Omental fat pad (tissue), 4 donors: ENCODE results near the gene ARHGEF40. TPM values are rescaled to one million over a fixed set of nuclear protein-coding genes. Genes with fewer than 3 reads are reported as not detected.

ENCODE experiments used
- ATAC-seq: fragments of 150-250 bp; one replicate; pipeline ENCODE4 v1.9.1; 2016; ENCODE audit warnings: mild to moderate bottlenecking, moderate library complexity; ENCODE audit not compliant: low FRiP score
- DNase-seq: peaks from one replicate; pipeline ENCODE4 v3.0.0-alpha.2; 2019; ENCODE audit warnings: low spot score
- total RNA-seq, 4 donors: library from RNA; depleted of rRNA; stranded (reverse); fragments of >200 nt; gene quantifications; one replicate each; pipeline ENCODE4 v1.1.0, GENCODE V29; 2016
- TF ChIP-seq, protein P1 (sequence below), 3 donors: fragments of 450-650 bp; IDR thresholded peaks; one replicate each; pipeline ENCODE4 v1.5.1; 2016 to 2017; ENCODE audit warnings: antibody characterized with exemption in 3 of 3, mild to moderate bottlenecking in 3 of 3, moderate library complexity in 2 of 3

ARHGEF40 gene
- total RNA-seq, 4 donors from 2014 or later, result 30.0 to 91.3 (median 40.6) TPM

DNA sequence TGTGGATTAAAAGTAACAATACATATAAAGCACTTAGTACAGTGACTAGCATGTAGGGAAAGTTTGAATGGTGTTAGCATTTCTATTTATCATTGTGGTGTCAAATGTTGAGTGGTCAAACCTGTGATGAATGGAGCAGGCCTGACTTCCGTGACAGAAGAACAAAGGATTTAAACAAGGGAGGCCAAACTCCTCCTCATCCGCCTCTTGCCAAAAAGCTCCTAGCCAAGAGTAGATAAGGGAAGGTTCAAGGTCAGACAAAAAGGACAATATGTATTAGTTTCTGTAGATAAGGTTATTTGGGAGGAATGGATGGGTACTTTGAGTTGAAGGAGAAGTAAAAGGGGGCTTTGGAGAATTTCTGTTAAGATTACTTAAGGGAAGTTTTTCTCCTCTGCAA is 21.5 kb upstream of the ARHGEF40 start:
- TF ChIP-seq, protein P1, sequence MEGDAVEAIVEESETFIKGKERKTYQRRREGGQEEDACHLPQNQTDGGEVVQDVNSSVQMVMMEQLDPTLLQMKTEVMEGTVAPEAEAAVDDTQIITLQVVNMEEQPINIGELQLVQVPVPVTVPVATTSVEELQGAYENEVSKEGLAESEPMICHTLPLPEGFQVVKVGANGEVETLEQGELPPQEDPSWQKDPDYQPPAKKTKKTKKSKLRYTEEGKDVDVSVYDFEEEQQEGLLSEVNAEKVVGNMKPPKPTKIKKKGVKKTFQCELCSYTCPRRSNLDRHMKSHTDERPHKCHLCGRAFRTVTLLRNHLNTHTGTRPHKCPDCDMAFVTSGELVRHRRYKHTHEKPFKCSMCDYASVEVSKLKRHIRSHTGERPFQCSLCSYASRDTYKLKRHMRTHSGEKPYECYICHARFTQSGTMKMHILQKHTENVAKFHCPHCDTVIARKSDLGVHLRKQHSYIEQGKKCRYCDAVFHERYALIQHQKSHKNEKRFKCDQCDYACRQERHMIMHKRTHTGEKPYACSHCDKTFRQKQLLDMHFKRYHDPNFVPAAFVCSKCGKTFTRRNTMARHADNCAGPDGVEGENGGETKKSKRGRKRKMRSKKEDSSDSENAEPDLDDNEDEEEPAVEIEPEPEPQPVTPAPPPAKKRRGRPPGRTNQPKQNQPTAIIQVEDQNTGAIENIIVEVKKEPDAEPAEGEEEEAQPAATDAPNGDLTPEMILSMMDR (IDR thresholded peaks at IDR 0.05), result no peak
- DNase-seq (no peak), ATAC-seq (no peak)

DNA sequence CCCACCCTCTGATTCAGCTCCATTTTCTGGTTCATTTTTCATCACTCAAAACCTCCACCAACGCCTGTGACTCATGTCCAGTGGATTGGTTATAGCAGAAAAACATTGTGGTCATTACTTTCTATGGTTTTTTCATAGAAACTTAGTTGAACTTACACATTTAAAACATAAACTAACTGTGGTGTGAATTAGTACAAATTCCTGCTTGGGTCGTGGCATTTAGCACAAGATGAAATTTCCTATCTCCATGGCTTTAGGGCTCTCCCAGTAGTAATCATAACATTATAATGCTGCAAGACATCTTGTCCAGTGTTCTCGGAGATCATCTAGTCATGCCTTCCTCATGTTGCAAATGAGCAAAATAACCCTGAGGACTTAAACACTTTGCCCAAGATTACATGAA is 20.8 kb upstream of the ARHGEF40 start:
- DNase-seq (no peak), ATAC-seq (no peak)
- TF ChIP-seq, protein P1 (IDR thresholded peaks at IDR 0.05), result no peak

DNA sequence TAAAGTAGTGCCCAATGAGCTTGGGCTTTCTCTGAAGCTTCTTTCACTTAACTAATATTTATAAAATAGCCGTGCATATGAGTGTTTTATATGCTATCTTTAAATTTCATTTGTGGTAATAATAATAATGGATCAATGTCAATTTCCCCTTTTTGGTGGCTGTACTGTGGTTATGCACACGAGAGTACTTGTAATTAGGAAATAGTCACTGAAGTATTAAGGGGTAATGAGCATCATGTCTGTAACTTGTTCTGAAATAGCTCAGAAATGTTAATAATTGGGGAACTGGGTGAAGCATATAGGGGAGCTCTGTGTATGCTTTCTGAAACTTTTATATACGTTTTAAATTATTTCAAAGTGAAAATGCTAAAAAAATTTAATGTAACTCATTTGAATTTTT is 19.5 kb upstream of the ARHGEF40 start:
- no peak for ATAC-seq
- TF ChIP-seq, protein P1 (IDR thresholded peaks at IDR 0.05), result no peak
- DNase-seq, result no peak

DNA sequence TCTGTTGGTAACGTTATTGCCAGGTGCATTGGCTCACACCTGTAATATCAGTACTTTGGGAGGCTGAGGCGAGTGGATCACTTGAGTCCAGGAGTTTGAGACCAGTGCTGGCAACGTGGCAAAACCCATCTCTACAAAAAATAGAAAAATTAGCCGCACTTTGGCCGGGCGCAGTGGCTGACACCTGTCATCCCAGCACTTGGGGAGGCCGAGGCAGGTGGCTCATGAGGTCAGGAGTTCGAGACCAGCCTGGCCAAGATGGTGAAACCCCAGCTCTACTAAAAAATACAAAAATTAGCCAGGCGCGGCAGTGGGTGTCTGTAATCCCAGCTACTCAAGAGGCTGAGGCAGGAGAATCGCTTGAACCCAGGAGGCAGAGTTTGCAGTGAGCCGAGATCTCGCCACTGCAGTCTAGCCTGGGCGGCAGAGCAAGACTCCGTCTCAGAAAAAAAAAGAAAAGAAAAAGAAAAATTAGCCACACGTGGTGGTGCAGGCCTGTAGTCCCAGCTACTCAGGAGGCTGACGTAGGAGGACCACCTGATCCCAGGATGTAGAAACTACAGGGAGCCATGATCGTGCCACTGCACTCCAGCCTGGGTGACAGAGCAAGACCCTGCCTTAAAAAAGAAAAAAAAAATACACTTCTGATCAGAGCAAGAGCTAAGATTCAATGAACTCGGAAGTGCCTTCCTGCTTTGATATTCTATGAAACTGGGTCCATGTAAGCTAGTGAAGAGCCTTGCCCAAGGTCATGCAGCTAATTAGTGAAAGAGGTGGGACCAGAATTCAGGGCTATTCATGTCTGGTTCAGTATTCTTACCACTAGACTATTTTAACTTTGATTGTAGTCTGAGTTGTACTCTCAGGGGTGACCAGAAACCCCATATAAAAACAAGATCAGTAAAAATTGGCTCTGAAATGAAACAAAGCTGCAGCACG is 16.7 kb upstream of the ARHGEF40 start:
- TF ChIP-seq, protein P1 (IDR thresholded peaks at IDR 0.05), result no peak
- no peak for ATAC-seq

DNA sequence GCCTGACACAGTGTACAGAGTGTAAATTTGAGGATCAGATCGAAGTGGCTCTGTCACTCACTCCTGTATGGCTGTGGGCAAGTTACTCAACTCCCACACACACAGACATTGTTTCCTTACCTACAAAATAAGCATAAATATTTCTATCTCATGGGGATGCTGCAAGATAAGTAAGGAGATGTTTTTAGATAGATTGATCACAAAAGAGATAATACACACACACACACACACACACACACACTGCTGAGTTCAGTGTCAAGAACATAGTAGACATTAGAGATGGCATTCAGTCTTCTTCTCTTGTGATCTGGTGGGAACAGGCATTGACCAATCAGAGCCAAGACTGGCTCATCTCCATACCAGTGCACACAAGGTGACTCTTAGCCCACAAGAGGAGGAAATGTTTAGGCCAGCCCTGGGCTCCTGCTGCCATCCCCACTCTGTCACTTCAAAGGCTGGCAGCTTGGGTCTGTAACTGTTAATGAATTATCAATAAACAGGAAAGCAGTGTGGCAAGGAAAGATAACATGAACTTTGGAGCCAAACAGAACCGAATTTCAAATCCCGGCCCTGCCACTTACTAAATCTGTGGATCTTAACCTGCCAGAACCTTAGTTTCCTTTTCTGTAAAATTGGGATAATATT is 15.9 kb upstream of the ARHGEF40 start:
- DNase-seq (no peak), ATAC-seq (no peak)
- TF ChIP-seq, protein P1 (IDR thresholded peaks at IDR 0.05), result no peak

More for the DNA sequence above, 16.7 kb upstream of the ARHGEF40 start:
- no peak for DNase-seq

DNA sequence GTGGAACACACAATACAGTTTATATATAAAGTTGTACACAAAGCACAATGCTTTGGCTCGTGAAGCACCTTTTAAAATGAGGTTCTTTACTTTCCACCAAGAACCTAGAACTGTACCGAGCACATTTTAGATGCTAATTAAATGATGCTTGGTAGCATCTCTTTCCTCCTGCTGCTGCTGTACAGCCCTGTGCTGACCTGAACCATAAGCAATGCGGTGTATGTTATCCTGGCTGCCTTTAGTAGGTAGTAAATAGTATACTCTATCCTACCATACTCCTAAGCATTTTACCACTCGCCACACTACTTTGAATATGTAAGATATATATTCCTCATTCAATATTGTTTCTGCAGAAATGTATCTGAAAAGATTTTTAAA is 15.3 kb upstream of the ARHGEF40 start:
- DNase-seq (no peak), ATAC-seq (no peak)
- TF ChIP-seq, protein P1 (IDR thresholded peaks at IDR 0.05), result no peak
